Measurements from ENCODE around the gene PROCR. TPM values are rescaled to one million over a fixed set of nuclear protein-coding genes. Genes with fewer than 3 reads are reported as not detected.

PROCR gene
- total RNA-seq, 1 donor from 2014 or later: 36.2 TPM

DNA sequence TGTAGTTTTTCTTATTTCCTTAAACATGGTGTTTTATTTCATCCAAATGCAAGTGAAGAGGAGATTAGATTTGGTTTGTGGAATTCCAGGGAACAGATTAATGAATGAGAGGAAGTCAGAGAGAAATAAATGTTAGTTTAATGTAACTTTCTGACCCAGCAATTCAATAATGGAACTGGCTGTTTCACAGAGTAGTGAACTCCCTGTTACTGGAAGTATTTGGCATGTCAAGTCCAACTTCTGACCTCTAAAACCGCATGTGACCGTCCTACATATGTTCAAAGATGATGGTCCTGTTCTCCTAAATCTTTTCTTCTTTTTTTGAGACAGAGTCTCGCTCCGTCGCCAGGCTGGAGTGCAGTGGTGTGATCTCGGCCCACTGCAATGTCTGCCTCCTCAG lies 18.7 kb downstream of the PROCR start:
- H3K9me3 ChIP-seq (ENCODE audit: insufficient read depth, low read depth, low read length): no peaks in the 10 kb centered on the region
- H3K9me3 Mint-ChIP-seq (ENCODE audit: unreplicated experiment): peaks cover 2% of the 10 kb centered on the region
- H3K79me2 ChIP-seq (ENCODE audit: insufficient read depth, low read length): no peaks in the 10 kb centered on the region
- H3K4me3 Mint-ChIP-seq (ENCODE audit: unreplicated experiment): no peak overlapping the region
- DNase-seq (ENCODE audit: low read depth) (no peak), FAIRE-seq (no peak)
- no peak overlapping the region for H3K27ac ChIP-seq (ENCODE audit: low read depth, low read length)
- no peaks in the 10 kb centered on the region for H3K27me3 ChIP-seq (ENCODE audit: insufficient read depth, low read length)
- H3K9ac ChIP-seq (ENCODE audit: low read length): no peak overlapping the region
- H3K4me1 Mint-ChIP-seq (ENCODE audit: low read depth, unreplicated experiment): peaks cover 6% of the 10 kb centered on the region
- no peaks in the 10 kb centered on the region for H4K20me1 ChIP-seq (ENCODE audit: insufficient read depth, low read length)
- no peak overlapping the region for H3K4me3 ChIP-seq (ENCODE audit: insufficient read depth, low read depth, low read length)
- no peak overlapping the region for H3K4me2 ChIP-seq (ENCODE audit: low read length)
- no peak overlapping the region for H2AFZ ChIP-seq (ENCODE audit: low read depth, low read length)
- no peak overlapping the region for H3K27ac Mint-ChIP-seq (ENCODE audit: unreplicated experiment)
- H3K36me3 ChIP-seq (ENCODE audit: insufficient read depth, low read length): no peaks in the 10 kb centered on the region
- H3K27me3 Mint-ChIP-seq (ENCODE audit: low read depth, unreplicated experiment): no peaks in the 10 kb centered on the region
- no peaks in the 10 kb centered on the region for H3K36me3 Mint-ChIP-seq (ENCODE audit: low read depth, unreplicated experiment)
- TF ChIP-seq, protein P1, sequence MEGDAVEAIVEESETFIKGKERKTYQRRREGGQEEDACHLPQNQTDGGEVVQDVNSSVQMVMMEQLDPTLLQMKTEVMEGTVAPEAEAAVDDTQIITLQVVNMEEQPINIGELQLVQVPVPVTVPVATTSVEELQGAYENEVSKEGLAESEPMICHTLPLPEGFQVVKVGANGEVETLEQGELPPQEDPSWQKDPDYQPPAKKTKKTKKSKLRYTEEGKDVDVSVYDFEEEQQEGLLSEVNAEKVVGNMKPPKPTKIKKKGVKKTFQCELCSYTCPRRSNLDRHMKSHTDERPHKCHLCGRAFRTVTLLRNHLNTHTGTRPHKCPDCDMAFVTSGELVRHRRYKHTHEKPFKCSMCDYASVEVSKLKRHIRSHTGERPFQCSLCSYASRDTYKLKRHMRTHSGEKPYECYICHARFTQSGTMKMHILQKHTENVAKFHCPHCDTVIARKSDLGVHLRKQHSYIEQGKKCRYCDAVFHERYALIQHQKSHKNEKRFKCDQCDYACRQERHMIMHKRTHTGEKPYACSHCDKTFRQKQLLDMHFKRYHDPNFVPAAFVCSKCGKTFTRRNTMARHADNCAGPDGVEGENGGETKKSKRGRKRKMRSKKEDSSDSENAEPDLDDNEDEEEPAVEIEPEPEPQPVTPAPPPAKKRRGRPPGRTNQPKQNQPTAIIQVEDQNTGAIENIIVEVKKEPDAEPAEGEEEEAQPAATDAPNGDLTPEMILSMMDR (IDR thresholded peaks at IDR 0.05; ENCODE audit: insufficient read depth, low read depth, low read length): no peak
- no peak for TF ChIP-seq EZH2 (IDR thresholded peaks at IDR 0.05; ENCODE audit: insufficient read depth, low read length)
- no peaks in the 10 kb centered on the region for H3K4me1 ChIP-seq (ENCODE audit: insufficient read depth, low read length)

DNA sequence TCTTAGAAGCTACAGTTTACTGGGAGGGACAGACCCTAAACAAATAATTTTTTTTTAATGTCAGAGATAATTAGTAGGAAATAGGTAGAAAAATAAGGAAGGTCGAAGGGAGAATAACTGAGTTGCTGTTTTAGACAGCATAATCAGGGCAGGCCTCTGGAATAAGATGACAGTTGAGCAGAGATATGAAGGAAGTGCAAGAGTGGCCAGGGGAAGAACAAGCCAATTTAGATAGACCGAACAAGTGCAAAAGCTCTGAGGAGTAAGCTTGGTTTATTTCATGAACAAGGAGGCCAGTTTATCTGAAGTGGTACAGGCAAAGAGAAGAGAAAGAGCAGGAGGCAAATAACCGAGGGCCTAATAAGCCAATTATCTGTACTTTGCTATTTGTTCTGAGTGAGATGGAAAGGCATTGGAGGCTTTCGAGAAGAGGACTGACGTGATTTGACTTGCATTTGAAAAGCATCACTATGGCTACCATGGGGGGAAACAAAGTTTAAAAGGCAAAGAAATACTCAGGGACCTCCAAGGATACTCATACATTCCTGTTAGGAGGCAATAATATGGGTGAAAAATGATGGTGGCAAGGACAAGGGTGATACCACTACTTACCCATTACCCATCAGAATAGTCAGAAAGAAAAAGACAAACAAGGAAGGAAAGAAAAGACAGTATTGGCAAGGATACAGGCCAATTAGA lies 19.7 kb downstream of the PROCR start:
- FAIRE-seq: no peak
- Histone ChIP-seq H3K4me1 (ENCODE audit: insufficient read depth, low read length) (no peaks in the 10 kb centered on the region), H3K9ac (ENCODE audit: low read length) (no peak overlapping the region), H3K27ac (ENCODE audit: low read depth, low read length) (no peak overlapping the region), H4K20me1 (ENCODE audit: insufficient read depth, low read length) (no peaks in the 10 kb centered on the region), H2AFZ (ENCODE audit: low read depth, low read length) (no peak overlapping the region), H3K79me2 (ENCODE audit: insufficient read depth, low read length) (no peaks in the 10 kb centered on the region), H3K36me3 (ENCODE audit: insufficient read depth, low read length) (no peaks in the 10 kb centered on the region), H3K27me3 (ENCODE audit: insufficient read depth, low read length) (no peaks in the 10 kb centered on the region), H3K4me3 (ENCODE audit: insufficient read depth, low read depth, low read length) (no peak overlapping the region), H3K4me2 (ENCODE audit: low read length) (no peak overlapping the region), H3K9me3 (ENCODE audit: insufficient read depth, low read depth, low read length) (no peaks in the 10 kb centered on the region)
- Mint-ChIP-seq H3K4me3 (ENCODE audit: unreplicated experiment) (no peak overlapping the region), H3K27ac (ENCODE audit: unreplicated experiment) (no peak overlapping the region), H3K27me3 (ENCODE audit: low read depth, unreplicated experiment) (no peaks in the 10 kb centered on the region), H3K9me3 (ENCODE audit: unreplicated experiment) (peaks cover 6% of the 10 kb centered on the region), H3K4me1 (ENCODE audit: low read depth, unreplicated experiment) (peaks cover 6% of the 10 kb centered on the region), H3K36me3 (ENCODE audit: low read depth, unreplicated experiment) (no peaks in the 10 kb centered on the region)
- DNase-seq (ENCODE audit: low read depth): no peak
- TF ChIP-seq, protein P1 (IDR thresholded peaks at IDR 0.05; ENCODE audit: insufficient read depth, low read depth, low read length): no peak
- no peak for TF ChIP-seq EZH2 (IDR thresholded peaks at IDR 0.05; ENCODE audit: insufficient read depth, low read length)

DNA sequence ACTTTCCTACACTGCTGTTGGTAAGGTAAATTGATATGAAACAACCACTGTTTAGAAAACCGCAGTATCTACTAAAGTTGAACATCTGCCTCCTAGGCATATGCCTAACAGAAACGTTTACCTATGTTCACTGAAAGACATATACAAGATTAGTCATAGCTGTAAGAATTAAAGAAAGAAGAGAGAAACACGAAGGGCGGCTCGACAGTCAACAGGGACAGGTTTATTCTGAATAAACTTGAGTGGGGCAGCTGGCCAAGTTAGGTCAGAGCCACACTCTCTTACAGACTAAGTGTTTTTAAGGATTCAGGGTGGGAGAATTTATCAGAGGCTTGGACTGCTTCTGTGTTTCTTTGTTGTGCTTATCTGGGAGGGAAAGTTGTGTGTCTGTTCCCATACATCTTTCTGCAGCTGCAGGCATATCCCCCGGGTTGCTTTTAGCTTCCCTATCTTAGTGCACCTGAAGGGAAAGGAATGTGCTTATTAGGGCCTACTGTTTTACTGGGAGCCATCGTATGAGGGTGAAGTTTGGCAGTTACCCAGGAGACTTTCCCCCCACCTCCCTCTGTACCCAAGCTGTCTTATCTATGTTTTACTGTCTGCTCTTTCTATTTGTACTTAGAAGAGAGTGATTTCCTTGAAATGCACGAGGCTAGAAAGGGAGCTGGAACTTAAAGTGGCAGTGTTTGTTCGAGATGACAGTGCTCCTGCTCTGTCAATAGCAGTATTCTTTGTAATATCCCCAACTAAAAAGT lies 20.4 kb downstream of the PROCR start:
- H3K27me3 ChIP-seq (ENCODE audit: insufficient read depth, low read length): no peaks in the 10 kb centered on the region
- TF ChIP-seq, protein P1 (IDR thresholded peaks at IDR 0.05; ENCODE audit: insufficient read depth, low read depth, low read length): no peak
- no peak for TF ChIP-seq EZH2 (IDR thresholded peaks at IDR 0.05; ENCODE audit: insufficient read depth, low read length)
- H3K4me1 ChIP-seq (ENCODE audit: insufficient read depth, low read length): no peaks in the 10 kb centered on the region
- H3K4me3 Mint-ChIP-seq (ENCODE audit: unreplicated experiment): no peak overlapping the region
- H3K9ac ChIP-seq (ENCODE audit: low read length): no peak overlapping the region
- DNase-seq (ENCODE audit: low read depth) (no peak), FAIRE-seq (no peak)
- H3K4me2 ChIP-seq (ENCODE audit: low read length): no peak overlapping the region
- no peak overlapping the region for H2AFZ ChIP-seq (ENCODE audit: low read depth, low read length)
- no peaks in the 10 kb centered on the region for H4K20me1 ChIP-seq (ENCODE audit: insufficient read depth, low read length)
- H3K36me3 ChIP-seq (ENCODE audit: insufficient read depth, low read length): no peaks in the 10 kb centered on the region
- no peaks in the 10 kb centered on the region for H3K27me3 Mint-ChIP-seq (ENCODE audit: low read depth, unreplicated experiment)
- no peak overlapping the region for H3K27ac ChIP-seq (ENCODE audit: low read depth, low read length)
- no peaks in the 10 kb centered on the region for H3K79me2 ChIP-seq (ENCODE audit: insufficient read depth, low read length)
- H3K9me3 Mint-ChIP-seq (ENCODE audit: unreplicated experiment): peaks cover 8% of the 10 kb centered on the region
- no peak overlapping the region for H3K27ac Mint-ChIP-seq (ENCODE audit: unreplicated experiment)
- peaks cover 6% of the 10 kb centered on the region for H3K4me1 Mint-ChIP-seq (ENCODE audit: low read depth, unreplicated experiment)
- H3K4me3 ChIP-seq (ENCODE audit: insufficient read depth, low read depth, low read length): no peak overlapping the region
- H3K9me3 ChIP-seq (ENCODE audit: insufficient read depth, low read depth, low read length): no peaks in the 10 kb centered on the region
- H3K36me3 Mint-ChIP-seq (ENCODE audit: low read depth, unreplicated experiment): no peaks in the 10 kb centered on the region
